ENCODE data around the gene STEAP4. TPM values are rescaled to one million over a fixed set of nuclear protein-coding genes. Genes with fewer than 3 reads are reported as not detected.

The STEAP4 gene
- polyA plus RNA-seq, 1 of the 3 experiments (the other 2 are of a cell fraction), result not detected

DNA sequence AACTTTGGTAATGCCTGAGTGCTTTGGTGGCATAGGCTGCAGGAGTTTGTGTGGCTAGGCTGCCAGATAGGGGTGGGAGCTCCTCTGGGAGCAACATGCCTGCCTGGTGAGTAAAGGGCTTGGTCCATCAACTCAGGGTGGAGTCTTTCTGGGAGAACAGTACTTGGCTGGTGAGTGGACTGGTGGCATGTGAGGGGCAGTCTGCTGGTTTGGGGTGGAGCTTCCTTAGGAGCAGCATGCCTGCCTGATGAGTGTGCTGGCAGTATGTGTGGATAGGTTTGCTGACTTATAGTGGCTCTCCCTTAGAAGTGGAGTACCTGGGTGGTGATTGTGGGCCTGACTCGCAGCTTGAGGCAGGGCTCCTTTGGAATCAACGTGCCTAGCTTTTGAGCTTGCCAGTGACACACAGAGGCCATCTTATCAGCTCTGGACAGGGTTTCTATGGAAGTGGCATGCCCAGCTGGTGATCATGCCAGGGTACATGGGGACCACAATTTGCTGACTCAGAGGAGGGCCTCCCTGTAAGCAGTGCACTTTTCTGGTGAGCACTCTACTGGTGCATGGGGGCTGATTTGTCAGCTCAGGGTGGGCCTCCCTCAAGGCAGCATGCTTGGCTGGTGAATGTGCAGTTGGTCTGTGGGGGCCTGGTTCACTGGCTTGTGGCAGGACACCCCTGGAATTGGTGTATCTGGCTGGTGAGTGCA lies 51.8 kb downstream of the STEAP4 start:
- Histone ChIP-seq H3K4me1 (ENCODE audit: control insufficient read depth in 1 of 2, insufficient read depth in 2 of 2, low read depth in 1 of 2, low read length in 1 of 2) (no peaks in the 10 kb centered on the region), H3K4me3 (ENCODE audit: low read depth in 2 of 2, low read length in 1 of 2) (no peak overlapping the region), H4K20me1 (ENCODE audit: insufficient read depth) (no peaks in the 10 kb centered on the region), H3K4me2 (no peak overlapping the region), H3F3A (replicated peaks; ENCODE audit: insufficient read depth) (no peaks in the 10 kb centered on the region), H3K79me2 (ENCODE audit: insufficient read depth) (no peaks in the 10 kb centered on the region), H3K9ac (no peak overlapping the region), H3K36me3 (replicated peaks in 1 of 2; ENCODE audit: control insufficient read depth in 1 of 2, insufficient read depth in 2 of 2, low read length in 1 of 2) (no peaks in the 10 kb centered on the region), H3K9me2 (no peaks in the 10 kb centered on the region), H3K27ac (ENCODE audit: low read depth in 2 of 2, low read length in 1 of 2) (no peak overlapping the region), H3K9me3 (peaks cover 7% of the 10 kb centered on the region; the same call in 1 of the 2 replicates), H2AFZ (ENCODE audit: low read depth) (no peak overlapping the region), H3K27me3 (ENCODE audit: insufficient read depth) (no peaks in the 10 kb centered on the region)
- ChIA-PET POLR2A (interaction anchor here (0.6 kb wide), 1 partner anchor 265 kb away, joined by 3 read pairs; no protein-coding TSS in a partner anchor), CTCF (interaction anchor here (1.4 to 5.3 kb wide), 2 partner anchors 11 to 28 kb away, joined by 3 to 31 read pairs; no protein-coding TSS in a partner anchor)
- no peak for DNase-seq
- WGBS (ENCODE audit: low lambda C conversion rate), result 20% methylated on average over 2 of the region's 2 CpGs
- TF ChIP-seq SIN3A (IDR thresholded peaks at IDR 0.05; ENCODE audit: borderline replicate concordance, low read depth, low read length) (no peak), GATA2 (CRISPR knock-in tag; IDR thresholded peaks at IDR 0.05) (no peak), CHD2 (IDR thresholded peaks at IDR 0.05; ENCODE audit: low read length, partially characterized antibody) (no peak), MEF2A (IDR thresholded peaks at IDR 0.05; ENCODE audit: borderline replicate concordance, low read depth) (no peak), TCF12 (IDR thresholded peaks at IDR 0.05) (no peak), FOXM1 (IDR thresholded peaks at IDR 0.05; ENCODE audit: low read depth) (no peak), NFIC (IDR thresholded peaks at IDR 0.05; ENCODE audit: borderline replicate concordance) (no peak), RXRA (IDR thresholded peaks at IDR 0.05; ENCODE audit: borderline replicate concordance, low read depth) (no peak), RAD21 (IDR thresholded peaks at IDR 0.05; ENCODE audit: low read length) (no peak)
- TF ChIP-seq, protein P1, sequence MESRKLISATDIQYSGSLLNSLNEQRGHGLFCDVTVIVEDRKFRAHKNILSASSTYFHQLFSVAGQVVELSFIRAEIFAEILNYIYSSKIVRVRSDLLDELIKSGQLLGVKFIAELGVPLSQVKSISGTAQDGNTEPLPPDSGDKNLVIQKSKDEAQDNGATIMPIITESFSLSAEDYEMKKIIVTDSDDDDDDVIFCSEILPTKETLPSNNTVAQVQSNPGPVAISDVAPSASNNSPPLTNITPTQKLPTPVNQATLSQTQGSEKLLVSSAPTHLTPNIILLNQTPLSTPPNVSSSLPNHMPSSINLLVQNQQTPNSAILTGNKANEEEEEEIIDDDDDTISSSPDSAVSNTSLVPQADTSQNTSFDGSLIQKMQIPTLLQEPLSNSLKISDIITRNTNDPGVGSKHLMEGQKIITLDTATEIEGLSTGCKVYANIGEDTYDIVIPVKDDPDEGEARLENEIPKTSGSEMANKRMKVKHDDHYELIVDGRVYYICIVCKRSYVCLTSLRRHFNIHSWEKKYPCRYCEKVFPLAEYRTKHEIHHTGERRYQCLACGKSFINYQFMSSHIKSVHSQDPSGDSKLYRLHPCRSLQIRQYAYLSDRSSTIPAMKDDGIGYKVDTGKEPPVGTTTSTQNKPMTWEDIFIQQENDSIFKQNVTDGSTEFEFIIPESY (IDR thresholded peaks at IDR 0.05; ENCODE audit: borderline replicate concordance, low read depth), result no peak
- TF ChIP-seq, protein P2, sequence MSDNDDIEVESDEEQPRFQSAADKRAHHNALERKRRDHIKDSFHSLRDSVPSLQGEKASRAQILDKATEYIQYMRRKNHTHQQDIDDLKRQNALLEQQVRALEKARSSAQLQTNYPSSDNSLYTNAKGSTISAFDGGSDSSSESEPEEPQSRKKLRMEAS (IDR thresholded peaks at IDR 0.05; ENCODE audit: low read depth), result no peak
- TF ChIP-seq, protein P3, sequence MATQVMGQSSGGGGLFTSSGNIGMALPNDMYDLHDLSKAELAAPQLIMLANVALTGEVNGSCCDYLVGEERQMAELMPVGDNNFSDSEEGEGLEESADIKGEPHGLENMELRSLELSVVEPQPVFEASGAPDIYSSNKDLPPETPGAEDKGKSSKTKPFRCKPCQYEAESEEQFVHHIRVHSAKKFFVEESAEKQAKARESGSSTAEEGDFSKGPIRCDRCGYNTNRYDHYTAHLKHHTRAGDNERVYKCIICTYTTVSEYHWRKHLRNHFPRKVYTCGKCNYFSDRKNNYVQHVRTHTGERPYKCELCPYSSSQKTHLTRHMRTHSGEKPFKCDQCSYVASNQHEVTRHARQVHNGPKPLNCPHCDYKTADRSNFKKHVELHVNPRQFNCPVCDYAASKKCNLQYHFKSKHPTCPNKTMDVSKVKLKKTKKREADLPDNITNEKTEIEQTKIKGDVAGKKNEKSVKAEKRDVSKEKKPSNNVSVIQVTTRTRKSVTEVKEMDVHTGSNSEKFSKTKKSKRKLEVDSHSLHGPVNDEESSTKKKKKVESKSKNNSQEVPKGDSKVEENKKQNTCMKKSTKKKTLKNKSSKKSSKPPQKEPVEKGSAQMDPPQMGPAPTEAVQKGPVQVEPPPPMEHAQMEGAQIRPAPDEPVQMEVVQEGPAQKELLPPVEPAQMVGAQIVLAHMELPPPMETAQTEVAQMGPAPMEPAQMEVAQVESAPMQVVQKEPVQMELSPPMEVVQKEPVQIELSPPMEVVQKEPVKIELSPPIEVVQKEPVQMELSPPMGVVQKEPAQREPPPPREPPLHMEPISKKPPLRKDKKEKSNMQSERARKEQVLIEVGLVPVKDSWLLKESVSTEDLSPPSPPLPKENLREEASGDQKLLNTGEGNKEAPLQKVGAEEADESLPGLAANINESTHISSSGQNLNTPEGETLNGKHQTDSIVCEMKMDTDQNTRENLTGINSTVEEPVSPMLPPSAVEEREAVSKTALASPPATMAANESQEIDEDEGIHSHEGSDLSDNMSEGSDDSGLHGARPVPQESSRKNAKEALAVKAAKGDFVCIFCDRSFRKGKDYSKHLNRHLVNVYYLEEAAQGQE (IDR thresholded peaks at IDR 0.05; ENCODE audit: low read depth, low read length), result no peak
- TF ChIP-seq, protein P4, sequence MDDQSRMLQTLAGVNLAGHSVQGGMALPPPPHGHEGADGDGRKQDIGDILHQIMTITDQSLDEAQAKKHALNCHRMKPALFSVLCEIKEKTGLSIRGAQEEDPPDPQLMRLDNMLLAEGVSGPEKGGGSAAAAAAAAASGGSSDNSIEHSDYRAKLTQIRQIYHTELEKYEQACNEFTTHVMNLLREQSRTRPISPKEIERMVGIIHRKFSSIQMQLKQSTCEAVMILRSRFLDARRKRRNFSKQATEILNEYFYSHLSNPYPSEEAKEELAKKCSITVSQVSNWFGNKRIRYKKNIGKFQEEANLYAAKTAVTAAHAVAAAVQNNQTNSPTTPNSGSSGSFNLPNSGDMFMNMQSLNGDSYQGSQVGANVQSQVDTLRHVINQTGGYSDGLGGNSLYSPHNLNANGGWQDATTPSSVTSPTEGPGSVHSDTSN (IDR thresholded peaks at IDR 0.05), result no peak
- TF ChIP-seq, protein P5, sequence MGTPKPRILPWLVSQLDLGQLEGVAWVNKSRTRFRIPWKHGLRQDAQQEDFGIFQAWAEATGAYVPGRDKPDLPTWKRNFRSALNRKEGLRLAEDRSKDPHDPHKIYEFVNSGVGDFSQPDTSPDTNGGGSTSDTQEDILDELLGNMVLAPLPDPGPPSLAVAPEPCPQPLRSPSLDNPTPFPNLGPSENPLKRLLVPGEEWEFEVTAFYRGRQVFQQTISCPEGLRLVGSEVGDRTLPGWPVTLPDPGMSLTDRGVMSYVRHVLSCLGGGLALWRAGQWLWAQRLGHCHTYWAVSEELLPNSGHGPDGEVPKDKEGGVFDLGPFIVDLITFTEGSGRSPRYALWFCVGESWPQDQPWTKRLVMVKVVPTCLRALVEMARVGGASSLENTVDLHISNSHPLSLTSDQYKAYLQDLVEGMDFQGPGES (IDR thresholded peaks at IDR 0.05; ENCODE audit: low read depth, low read length), result no peak
- TF ChIP-seq, protein P6, sequence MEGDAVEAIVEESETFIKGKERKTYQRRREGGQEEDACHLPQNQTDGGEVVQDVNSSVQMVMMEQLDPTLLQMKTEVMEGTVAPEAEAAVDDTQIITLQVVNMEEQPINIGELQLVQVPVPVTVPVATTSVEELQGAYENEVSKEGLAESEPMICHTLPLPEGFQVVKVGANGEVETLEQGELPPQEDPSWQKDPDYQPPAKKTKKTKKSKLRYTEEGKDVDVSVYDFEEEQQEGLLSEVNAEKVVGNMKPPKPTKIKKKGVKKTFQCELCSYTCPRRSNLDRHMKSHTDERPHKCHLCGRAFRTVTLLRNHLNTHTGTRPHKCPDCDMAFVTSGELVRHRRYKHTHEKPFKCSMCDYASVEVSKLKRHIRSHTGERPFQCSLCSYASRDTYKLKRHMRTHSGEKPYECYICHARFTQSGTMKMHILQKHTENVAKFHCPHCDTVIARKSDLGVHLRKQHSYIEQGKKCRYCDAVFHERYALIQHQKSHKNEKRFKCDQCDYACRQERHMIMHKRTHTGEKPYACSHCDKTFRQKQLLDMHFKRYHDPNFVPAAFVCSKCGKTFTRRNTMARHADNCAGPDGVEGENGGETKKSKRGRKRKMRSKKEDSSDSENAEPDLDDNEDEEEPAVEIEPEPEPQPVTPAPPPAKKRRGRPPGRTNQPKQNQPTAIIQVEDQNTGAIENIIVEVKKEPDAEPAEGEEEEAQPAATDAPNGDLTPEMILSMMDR (IDR thresholded peaks at IDR 0.05), result no peak
